Epidermal melanocyte (primary cell): ENCODE results near the gene ITPRID1.
A peak's percentile ranks its signal among the peaks of the same experiment; 100 is the strongest.
"Not testable (repeated sequence)": the region's sequence is repeated elsewhere in the genome, so short reads cannot be mapped to it uniquely, and the experiment has no call there.

Experiments used
- DNase-seq: peaks from one replicate; pipeline ENCODE4 v3.0.0; 2011; ENCODE audit warnings: low spot score; ENCODE audit not compliant: insufficient read length

ITPRID1 gene

DNA sequence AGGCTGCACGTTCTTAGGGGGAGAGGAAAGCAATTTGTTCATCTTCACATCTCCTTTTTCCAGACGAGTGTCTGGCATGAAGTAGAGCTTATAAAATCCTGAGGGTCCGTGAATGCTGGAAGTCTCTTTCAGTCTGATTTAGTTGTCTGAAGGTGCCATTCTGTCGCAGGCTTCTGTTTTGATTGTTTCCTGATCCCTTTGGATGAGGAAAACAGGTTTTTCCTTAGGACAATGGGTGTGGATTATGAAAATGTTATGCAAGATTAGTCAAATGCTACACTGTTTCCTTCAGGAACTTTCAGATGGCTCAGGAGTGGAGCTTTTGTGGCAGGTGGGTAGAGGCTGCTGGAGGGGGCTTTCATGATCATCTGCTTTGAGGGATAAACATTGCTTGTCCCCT, at the start of gene ITPRID1:
Gene ITPRID1, plus strand, starts transcription at position 301 of the 400 bp plus-strand sequence. CDS start 38,935 bp downstream, outside the sequence.
- no peak for DNase-seq

DNA sequence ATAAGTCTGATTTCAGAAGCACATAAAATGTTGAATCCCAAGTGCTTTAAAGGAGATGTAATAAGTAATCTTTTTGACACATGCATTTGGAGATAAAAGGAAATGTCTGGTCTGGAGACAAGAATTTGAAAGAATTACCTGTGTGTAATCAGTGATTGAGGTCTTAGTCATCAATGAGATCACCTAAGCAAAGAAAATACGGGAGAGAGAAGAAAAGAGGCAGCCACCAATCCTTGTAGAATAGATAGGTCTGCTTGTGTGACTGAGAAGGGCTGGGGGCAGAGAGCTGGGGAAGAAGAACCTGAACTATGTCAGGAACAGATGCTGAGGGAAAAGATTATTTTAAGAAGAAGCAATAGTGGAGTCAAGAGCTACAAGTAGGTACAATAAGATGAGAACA, 49.3 kb upstream of the ITPRID1 start:
- no peak for DNase-seq

DNA sequence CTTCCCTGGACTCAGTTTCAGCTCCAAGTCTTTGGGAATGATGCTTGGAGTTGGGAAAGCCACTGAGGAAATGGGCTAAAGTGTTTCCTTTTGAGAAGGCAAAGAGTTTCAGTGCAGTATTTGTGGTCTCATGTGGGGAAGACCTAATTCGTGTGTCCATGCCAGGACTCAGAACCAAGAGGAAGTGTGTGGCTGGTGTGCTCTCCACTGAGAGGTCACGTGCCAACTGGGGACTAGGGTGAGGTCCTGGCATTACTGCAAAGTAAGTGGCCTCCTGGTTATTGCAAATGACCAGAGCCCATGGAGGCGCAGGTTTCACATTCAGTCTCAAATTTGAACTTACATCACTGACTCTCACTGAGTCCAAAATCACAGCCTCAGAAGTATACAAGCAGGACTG, 48.6 kb upstream of the ITPRID1 start:
- no peak for DNase-seq

DNA sequence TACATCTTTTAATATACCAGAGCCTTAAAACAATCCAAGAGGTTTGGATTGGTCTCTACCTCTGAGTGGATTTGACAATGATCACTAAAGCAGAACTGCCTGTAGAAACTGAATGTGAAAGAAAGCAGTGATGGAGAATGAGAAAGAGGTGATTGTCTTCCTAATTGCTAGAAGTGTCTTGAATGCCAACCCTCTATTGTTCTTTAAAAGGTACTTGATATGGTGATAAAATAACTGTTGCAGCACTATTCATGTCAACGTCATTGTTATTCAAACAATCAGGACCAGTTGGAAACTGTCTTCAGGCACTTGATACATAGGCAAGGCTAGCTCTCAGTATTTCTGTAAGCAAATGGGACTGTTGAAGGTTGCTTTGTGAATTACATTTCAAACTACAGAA, 47.9 kb upstream of the ITPRID1 start:
- no peak for DNase-seq

DNA sequence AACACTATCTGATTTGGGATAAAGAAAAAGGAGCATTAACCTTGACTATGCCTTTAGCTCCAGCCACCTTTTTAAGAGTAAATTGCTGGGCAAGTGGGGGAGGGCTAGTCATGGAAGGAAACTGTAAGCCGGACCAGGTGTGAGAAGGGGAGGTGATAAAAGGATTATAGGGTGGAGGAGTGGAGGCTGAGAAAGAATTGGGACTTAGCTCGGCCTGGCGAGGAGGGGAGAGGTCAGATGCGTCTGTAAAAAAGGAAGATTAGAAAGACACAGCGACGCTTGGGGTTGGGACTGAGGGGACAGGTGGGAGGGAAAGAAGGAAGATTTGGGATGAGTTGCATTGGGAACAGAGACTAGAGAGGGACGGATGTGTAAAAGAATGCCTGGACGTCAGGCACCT, 43.0 kb upstream of the ITPRID1 start:
- DNase-seq, result not testable (repeated sequence)

DNA sequence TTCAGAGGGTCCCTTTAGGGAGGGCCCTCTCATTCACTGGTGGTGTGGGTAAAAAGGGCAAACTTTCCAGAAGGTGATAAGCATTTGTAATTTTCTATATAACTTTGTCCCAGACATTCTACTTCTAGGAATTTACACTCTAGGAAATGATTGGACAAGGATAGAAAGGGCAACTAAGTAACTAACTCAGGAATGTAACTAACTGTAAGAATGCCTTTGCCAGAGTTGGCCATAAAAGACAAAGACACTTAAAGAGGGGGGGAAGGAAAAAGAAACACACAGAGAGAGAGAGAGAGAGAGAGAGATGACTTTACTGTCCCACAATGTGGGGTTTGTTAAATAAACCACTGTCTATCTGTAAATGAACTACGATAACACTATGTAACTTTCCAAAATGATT, 38.5 kb upstream of the ITPRID1 start:
- DNase-seq, result no peak

DNA sequence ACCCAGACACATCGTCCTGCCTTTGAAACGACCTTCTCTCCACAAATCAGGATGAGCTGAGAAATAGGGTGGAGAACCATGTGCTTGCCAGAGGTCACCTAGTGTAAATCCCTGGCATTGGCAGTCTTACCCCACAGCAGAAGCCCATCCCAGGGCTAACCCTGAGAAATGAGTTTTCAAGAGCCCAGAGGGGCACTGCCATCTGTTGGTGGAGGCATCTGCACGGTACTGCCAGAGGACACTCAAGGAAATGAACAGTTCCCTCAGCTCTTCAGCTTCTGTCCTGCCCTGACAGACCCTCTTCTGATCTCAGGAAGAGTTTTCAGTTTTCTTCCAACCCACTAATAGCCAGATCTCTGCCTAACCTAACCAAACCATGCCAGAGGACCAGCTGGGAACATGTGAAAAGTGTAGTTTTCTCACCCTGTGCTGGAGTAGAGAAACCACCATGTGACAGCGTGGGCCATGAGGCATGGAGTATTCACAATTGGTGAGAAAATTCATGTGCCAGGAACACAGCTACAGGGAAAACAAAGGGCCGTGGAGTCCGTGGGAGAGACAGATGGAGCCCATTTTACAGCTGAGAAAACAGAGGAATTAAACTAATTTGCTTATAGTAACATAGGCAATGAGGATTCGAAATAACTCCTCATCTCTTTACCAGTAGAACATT, 37.7 kb upstream of the ITPRID1 start:
- DNase-seq, result no peak

DNA sequence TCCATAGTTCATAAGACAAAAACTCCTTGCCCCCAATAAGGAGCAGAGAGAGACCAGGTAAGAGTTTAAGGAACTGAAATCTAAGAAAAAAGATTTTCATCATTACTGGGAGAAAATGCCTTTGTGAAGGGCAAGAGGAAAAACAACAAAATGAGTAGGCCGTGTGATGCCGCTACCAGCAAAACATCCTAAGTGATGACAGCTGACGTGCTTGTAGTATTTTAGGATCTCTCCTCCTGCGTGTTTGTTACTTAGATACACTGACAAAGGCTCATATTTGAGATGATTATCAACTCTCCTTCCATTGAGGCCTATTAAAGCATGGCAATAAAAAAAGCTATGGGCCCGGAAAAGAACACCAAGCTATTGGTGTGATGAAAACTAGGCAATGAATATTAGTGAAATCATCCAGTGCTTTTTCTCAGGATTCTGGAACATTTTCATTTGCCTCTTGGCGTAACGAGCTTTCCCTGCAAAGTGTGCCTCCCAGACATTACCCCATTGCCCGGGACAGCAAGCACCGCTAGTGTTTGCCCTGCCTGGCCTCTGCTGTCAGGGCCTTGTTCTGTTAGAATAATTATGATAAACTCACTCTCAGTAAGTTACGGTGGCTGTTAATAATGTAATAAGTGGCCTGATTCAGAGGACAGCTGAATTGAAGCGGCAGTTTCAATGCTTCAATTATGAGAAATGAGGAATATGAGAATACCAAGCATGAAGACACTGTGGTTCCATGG, 36.8 kb upstream of the ITPRID1 start:
- DNase-seq, result no peak

DNA sequence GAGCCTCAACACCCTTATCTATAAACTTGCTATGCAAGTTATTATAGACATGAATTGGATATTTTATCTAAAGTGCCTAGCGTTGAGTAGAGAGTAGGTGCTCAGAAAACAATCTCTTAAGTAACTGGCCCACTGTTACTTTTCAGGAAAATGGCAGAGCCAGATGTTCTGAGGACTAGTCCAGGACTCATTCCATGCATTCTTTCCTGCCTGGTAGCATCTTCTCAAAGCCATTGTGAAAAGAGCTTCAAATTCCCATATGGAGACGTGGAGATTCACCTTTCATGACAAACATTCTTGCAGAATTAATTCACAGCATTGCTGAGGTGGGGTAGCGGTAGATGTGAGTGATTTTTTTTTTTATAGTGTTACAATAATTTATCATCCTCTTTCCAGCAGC, 35.9 kb upstream of the ITPRID1 start:
- DNase-seq, result no peak

DNA sequence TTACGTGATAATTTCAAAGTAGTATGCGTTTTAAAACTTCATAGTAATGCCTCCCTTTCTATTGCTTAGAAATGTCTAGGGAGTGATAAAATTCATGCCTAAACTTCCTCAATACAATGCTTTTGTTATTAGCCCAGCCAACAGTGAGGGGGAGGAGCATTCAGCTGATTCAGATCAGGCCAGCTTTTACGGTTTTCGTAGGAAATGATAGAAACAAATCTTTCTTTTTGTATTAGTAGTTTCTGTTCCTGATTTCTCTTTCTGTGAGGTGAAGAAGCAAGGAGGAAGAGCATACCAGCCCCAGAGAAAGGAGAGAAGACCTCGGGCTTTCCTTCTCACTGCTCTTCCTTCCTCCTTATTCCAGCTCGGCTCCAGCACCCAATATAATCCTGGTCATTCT, 35.2 kb upstream of the ITPRID1 start:
- DNase-seq, result no peak

DNA sequence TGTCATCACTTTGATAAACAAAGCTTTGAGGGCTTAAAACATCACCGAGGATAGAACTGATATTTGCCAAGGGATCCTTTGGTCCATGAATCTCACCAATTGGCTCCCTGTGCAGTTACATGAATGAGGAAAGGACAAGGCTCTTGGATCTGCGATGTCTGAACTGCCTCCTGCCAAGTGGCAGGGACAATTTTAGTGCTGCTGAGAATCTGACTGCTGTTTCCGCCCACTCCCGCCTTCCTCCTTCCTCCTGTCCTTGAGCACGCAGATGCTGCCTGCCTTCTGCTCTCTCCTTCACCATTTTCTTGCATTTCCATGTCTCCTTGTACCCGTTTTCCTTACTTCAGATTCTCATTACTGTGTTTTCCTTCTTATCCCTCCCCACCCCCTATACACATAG, 26.8 kb upstream of the ITPRID1 start:
- DNase-seq, result no peak

DNA sequence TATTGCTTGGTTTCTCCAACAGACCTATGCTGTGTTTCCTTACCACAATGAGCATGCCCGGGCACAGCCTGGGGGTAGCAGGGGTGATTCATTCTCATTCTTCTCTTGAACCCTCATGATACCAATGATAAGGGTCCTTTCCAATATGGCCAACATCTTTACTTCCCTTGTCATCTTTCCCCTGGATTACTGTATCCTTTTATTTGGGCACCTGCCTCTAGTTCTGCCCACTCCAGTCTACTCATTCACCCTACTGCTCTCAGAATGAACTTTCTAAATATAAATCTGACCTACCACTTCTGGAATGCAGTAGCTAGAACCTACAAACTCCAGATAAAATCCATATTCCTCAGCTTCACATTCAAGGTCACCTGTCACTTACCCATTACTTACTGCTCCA, 26.4 kb upstream of the ITPRID1 start:
- DNase-seq, result no peak

DNA sequence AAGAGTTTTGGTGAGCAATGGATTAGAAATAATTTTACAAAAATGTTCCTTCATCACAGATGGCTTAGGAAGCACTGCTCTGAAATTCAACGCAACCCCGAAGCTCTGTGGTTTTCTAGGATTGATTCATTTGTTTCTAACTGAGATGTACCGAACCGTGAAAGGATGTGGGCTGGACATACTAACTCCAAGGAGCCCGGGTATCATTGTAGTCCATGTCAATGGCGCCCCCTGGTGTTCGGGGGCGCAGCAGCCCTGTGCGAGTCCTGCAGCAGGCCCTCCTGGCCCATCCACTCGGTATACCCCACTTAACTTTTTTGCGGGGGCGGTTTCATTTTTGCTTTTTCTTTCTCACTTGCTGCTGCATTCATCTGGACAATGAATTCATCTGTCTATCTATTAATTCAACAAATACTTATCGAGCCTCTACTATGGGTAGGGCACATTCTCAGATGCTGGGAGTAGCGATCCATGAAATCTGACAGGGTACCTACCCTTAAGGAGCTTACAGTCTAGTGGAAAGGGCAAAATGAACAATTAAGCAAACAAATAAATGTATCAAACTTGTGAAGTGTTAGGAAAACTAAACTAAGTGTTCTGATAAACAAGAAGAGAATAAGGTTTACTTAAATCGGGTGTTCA, 25.2 kb upstream of the ITPRID1 start:
- DNase-seq, result no peak

DNA sequence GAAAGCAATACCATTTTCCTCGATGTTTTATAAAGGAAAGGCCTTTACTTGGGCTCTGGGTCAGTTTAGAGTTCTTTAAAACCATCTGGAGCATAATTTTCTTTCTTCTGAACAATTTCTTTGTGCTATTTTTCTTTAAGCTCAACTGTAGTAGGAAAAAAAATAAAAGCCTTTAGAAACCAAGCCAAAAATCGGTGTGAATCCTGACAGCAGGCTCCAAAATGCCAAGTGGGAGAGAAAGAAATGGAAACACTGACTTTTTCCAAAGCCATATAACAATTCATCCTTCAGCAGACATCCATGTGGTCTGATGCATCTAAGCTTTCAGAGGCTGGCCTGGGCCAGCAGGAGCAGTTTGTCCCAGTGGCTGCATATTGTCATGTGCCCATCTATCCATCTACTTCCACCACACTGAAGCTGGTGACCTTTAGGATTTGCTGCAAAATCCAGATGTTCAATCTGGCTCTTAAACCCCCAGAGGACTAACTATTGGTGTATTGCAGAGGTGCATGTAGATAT, 23.0 kb upstream of the ITPRID1 start:
- no peak for DNase-seq

DNA sequence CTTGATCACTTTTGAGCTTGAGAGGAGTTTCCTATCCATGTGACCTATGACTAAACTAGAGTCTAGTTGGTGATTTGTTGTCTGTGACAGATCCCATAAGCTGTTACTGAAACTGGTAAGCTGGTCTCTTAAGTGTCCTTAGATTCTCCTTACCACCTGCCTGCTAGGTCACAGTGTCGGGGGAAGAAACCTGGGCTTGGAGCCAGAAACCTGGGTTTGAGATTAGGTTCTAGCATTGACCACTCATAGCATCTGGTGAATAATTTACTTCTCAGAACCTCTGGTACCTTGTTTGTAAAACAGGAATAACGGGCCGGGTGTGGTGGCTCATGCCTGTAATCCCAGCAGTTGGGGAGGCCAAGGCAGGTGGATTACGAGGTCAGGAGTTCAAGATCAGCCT, 21.8 kb upstream of the ITPRID1 start:
- DNase-seq, result no peak

DNA sequence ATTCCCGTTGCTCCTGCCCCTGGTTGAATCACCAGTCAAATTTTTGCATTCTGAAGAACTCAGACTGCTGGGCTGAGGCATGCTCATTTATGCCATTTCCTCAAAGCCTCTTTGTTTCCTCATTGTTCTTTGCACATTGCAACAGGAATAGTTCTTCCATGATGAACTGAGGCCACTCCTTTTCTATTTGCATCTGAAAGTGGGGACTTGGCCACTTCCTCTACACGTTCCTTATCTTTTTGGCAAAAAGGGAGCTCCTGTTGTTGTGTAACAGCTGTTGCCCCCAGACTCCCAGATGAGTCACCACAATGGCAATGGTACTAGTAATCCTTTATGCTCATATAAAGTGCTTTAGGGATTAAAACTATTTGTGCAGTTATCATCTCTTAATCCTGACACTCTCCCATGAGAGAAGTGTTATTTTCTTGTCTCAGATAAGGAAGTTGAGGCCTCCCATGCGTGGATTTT, 20.1 kb upstream of the ITPRID1 start:
- DNase-seq, result no peak

DNA sequence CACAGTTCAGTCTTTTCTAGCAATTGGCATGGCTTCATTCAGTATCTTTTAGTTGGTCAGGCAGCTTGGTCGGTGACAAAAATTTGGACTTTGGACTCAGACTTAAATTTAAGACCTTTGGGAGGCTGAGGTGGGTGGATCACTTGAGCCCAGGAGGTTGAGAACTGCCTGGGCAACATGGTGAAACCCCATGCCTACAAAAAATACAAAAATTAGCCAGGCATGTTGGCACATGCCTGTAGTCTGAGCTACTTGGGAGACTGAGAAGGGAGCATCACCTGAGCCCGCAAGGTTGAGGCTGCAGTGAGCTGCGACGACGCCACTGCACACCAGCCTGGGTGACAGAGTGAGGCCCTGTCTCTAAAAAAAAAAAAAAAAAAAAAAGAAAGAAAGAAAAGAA, 19.5 kb upstream of the ITPRID1 start:
- no peak for DNase-seq

DNA sequence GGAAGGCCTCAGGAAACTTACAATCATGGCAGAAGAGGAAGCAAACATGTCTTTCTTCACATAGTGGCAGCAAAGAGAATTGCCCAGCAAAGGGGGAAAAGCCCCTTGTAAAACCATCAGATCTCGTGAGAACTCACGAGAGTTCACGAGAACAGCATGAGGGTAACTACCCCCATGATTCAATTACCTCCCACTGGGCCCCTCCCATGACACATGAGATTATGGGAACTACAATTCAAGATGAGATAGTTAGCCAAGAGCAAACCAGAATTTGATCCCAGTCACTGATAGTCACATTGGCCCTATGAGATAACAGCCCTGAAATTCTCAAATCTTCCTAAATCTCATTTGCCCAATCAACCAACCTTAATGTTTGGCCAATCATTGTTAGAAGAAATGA, 18.2 kb upstream of the ITPRID1 start:
- DNase-seq, result no peak

DNA sequence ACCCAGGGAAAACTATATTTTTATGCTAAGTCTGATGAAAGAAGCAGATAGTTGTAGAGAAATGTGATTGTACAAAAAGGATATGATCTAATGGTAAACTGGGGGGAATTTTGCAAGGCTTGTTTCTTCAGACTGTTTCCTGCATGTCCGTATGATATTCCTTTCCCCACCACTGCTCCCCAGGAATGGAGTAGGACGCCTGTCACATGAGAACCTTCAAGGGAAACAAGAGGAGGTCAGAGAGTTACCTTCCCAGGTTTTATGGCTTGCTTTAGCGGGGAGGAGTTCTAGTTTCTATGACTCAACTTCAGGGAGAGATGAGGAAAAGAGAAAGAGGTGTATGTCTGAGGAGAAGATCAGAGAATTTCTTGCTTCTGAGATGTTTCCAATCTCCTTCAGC, 16.4 kb upstream of the ITPRID1 start:
- DNase-seq, result no peak

DNA sequence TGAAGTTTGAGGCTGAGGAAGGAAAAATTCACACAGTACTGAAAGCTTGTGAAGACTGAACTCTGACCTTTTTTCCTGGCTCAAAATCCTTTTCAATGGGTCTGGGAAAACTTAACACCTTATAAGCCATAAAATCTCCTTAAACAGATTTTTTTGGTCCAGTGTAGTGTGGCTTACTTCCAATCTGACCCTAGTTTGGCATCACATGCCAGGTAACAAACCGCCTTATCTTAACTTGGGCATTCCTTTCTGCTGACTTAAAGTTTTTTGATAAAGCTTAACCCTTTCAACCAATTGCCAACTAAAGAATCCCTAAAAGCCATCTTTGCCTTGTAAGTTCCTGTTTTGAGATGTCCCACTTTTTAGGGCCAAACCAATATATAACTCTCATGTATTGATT, 13.2 kb upstream of the ITPRID1 start:
- DNase-seq, result no peak

DNA sequence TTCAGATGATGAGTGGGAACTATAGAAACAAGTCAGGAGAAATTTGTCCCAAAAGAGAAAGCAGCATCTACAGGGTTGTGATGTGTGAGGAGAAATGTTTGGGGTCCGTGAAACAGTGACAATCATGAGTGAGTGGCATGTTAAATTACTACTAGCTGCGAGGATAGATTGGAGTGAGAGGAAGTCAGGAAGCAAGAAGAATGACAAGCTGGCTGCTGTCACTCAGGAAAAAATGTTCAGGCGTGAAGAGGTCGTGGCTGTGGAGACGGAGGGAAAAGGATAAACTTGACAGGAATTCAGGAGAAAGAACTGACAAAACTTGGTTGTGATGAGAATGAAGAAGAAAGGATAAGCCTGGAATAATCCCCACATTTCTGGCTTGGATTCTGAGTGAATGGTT, 5.1 kb upstream of the ITPRID1 start:
- DNase-seq, result no peak

DNA sequence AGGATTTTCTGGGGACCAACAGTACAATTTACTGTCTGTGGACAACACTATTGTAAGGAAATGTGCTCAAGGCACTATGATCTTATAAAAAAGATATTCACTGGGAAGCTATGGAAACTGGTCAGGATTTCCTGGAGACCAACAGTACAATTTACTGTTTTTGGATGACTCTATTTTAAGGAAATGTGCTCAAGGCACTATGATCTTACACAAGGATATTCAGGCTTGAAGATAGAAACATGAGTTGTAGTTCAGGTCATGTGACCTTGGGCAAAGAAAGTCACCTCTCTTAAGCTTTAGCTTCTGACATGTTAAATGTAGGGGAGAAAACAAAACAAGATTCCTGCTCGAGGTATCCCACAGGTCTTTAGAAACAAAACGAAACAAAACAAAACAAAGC, 1.7 kb upstream of the ITPRID1 start:
- peak; percentile 65 for DNase-seq
